ENCODE results near the gene SELENON.

The SELENON gene

DNA sequence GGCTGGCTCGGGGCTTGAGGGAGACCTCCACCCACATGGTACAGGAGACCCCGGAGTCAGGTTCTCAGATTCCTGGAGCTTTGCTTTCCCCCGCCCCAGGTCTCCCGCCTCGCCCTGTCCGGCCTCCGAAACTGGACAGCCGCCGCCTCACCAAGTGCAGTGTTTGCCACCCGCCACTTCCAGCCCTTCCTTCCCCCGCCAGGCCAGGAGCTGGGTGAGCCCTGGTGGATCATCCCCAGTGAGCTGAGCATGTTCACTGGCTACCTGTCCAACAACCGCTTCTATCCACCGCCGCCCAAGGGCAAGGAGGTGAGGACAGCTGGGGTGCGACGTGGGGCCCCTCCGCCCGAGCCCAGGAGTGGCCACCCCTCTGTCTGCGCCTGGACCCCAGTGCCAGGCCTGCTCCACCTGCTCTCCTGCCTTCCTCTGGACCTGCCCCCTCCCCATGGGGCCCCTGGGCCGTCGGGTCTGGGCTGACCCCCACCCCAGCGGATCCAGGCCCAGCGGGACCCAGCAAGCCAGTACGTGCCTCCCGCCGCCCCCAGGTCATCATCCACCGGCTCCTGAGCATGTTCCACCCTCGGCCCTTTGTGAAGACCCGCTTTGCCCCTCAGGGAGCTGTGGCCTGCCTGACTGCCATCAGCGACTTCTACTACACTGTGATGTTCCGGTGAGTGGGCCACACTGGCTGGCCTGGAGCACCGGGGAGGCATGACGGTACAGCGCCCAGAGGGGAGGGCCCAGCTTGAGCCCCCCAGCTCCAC, 8.7 kb downstream of the SELENON start:
- DNase-seq (ENCODE audit: low read depth), result no peak
- H3K4me3 ChIP-seq (ENCODE audit: low read depth, low read length), result peak overlapping the region; percentile 53
- TF ChIP-seq, protein P1, sequence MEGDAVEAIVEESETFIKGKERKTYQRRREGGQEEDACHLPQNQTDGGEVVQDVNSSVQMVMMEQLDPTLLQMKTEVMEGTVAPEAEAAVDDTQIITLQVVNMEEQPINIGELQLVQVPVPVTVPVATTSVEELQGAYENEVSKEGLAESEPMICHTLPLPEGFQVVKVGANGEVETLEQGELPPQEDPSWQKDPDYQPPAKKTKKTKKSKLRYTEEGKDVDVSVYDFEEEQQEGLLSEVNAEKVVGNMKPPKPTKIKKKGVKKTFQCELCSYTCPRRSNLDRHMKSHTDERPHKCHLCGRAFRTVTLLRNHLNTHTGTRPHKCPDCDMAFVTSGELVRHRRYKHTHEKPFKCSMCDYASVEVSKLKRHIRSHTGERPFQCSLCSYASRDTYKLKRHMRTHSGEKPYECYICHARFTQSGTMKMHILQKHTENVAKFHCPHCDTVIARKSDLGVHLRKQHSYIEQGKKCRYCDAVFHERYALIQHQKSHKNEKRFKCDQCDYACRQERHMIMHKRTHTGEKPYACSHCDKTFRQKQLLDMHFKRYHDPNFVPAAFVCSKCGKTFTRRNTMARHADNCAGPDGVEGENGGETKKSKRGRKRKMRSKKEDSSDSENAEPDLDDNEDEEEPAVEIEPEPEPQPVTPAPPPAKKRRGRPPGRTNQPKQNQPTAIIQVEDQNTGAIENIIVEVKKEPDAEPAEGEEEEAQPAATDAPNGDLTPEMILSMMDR (IDR thresholded peaks at IDR 0.05; ENCODE audit: low read depth, low read length), result no peak
- TF ChIP-seq, protein P2, sequence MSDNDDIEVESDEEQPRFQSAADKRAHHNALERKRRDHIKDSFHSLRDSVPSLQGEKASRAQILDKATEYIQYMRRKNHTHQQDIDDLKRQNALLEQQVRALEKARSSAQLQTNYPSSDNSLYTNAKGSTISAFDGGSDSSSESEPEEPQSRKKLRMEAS (IDR thresholded peaks at IDR 0.05; ENCODE audit: low read depth, low read length), result no peak
- no peak for TF ChIP-seq MYC (IDR thresholded peaks at IDR 0.05; ENCODE audit: low read depth, low read length)
- TF ChIP-seq POLR2A (IDR thresholded peaks at IDR 0.05; ENCODE audit: extremely low read depth, insufficient read length), result no peak

DNA sequence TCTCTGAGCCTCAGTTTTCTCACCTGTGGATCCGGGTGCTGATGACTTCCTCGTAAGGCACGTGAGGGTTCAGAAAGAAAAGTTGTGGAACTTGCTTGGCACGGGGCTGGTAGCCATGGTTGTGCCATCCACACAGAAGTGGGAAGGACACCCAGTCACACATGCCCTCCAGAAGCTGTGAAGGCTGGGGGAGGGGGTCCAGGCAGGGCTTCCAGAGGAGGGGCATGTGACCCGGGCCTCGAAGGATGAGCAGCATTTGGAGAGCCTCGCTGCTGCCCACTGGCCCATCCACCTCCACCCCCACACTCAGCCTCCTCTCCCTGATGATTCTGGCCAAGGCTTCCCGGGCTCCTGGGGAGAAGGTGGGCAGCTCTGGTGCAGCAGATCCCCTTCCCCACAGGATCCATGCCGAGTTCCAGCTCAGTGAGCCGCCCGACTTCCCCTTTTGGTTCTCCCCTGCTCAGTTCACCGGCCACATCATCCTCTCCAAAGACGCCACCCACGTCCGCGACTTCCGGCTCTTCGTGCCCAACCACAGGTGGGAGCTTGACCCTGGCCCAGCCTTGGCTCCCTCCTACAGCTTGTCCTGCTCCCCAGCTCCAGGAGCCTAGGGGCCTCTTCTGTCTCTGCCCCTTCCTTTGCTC, 9.4 kb downstream of the SELENON start:
- peak overlapping the region; percentile 53 for H3K4me3 ChIP-seq (ENCODE audit: low read depth, low read length)
- peak; percentile 95 for DNase-seq (ENCODE audit: low read depth)

DNA sequence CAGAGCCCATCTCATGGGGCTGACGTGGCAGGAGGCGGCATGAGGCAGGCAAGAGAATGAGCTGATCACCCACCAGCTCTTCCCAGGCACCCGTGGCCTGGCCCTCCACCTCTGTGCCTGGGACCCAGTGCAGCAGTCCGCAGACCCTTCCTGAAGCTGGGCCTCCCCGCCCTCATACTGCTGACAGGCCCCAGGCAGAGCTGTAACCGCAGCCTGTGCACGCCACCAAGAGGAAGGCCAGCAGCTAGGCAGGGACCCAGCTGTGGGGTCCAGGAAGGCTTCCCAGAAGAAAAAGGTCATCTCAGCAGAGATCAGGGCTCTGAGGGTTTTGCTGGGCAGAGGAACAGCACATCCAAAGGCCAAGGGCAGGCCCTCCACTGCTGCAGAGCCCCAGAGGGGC, 9.9 kb downstream of the SELENON start:
- H3K4me3 ChIP-seq (ENCODE audit: low read depth, low read length), result peak overlapping the region; percentile 53
- no peak for TF ChIP-seq POLR2A (IDR thresholded peaks at IDR 0.05; ENCODE audit: extremely low read depth, insufficient read length)
- TF ChIP-seq, protein P1 (IDR thresholded peaks at IDR 0.05; ENCODE audit: low read depth, low read length), result peak; percentile 36
- DNase-seq (ENCODE audit: low read depth), result peak; percentile 90

More for the DNA sequence above, 9.4 kb downstream of the SELENON start:
- TF ChIP-seq, protein P1 (IDR thresholded peaks at IDR 0.05; ENCODE audit: low read depth, low read length), result no peak
- TF ChIP-seq, protein P2 (IDR thresholded peaks at IDR 0.05; ENCODE audit: low read depth, low read length), result no peak
- TF ChIP-seq MYC (IDR thresholded peaks at IDR 0.05; ENCODE audit: low read depth, low read length), result no peak
- no peak for TF ChIP-seq POLR2A (IDR thresholded peaks at IDR 0.05; ENCODE audit: extremely low read depth, insufficient read length)

DNA sequence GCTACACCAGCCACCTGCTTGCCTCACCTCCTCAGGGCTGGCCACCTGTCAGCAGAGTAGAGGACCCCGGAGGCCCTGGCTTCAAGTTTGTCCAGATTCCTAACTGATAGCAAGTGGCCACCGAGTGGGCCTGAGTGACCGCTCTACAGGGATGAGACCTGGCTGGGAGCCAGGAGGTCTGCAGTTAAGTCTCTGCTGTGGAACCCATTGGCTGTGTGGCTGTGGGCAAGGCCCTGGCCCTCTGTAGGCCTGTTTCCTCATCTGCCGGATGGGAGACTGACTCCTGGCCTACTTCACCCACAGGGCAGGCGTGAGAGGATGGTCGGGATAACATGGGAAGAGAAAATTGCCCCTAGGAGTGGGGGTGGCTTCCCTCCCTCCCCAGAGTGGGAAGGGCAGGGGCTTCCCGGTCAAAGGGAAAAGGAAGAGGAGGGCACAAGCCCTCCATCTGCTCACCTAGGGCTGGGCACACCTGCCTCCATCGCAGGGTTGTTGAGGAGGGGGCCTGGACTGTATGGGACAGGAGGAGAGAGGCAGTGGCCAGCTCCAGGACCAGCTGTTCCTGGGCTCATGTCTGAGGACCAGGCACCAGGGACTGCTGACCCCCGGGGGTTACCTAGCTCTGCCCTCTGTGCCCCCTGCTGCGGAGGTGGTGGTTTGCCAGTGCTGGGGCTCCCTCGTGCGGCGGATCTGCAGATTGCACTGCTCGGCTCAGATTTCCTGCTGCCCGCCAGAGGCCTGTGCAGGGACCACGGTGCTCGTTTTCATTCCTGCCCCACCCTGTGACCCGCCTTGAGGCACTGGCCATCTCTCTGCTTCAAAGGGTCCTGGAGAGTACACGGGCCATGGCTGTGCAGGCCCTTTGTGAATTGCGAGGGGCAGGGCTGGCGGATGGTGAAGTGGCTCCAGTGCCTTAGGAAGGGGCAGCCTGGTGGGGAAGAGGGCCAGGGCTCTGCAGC, 10.6 kb downstream of the SELENON start:
- DNase-seq (ENCODE audit: low read depth), result peak; percentile 77
- TF ChIP-seq, protein P1 (IDR thresholded peaks at IDR 0.05; ENCODE audit: low read depth, low read length), result peak; percentile 84
- TF ChIP-seq POLR2A (IDR thresholded peaks at IDR 0.05; ENCODE audit: extremely low read depth, insufficient read length) (no peak), MYC (IDR thresholded peaks at IDR 0.05; ENCODE audit: low read depth, low read length) (no peak)
- TF ChIP-seq, protein P2 (IDR thresholded peaks at IDR 0.05; ENCODE audit: low read depth, low read length), result no peak
- peak overlapping the region; percentile 21 for H3K4me3 ChIP-seq (ENCODE audit: low read depth, low read length)

DNA sequence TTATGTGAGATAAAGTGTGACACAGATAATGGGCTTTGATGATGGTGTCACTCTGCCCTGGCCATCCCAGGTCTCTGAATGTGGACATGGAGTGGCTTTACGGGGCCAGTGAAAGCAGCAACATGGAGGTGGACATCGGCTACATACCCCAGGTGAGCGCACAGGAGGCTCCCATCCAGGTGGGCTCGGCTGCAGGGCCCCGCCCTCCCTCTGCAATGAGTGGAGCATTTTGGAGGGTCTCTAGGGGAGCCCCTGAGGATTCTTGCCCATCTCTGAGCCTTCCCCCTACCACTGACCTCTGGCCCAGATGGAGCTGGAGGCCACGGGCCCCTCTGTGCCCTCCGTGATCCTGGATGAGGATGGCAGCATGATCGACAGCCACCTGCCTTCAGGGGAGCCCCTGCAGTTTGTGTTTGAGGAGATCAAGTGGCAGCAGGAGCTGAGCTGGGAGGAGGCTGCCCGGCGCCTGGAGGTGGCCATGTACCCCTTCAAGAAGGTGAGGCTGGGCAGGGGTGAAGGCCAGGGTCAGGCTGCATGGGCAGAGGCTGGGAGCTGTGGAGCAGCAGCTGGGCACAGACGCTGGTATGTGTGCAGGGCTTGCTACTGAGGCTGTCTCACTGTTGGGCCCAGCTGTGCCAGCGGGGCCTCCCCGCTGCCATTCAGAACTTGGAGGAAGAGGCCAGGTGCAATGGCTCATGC, 11.5 kb downstream of the SELENON start:
- TF ChIP-seq MYC (IDR thresholded peaks at IDR 0.05; ENCODE audit: low read depth, low read length) (no peak), POLR2A (IDR thresholded peaks at IDR 0.05; ENCODE audit: extremely low read depth, insufficient read length) (no peak)
- TF ChIP-seq, protein P1 (IDR thresholded peaks at IDR 0.05; ENCODE audit: low read depth, low read length), result no peak
- TF ChIP-seq, protein P2 (IDR thresholded peaks at IDR 0.05; ENCODE audit: low read depth, low read length), result no peak
- DNase-seq (ENCODE audit: low read depth), result no peak
- H3K4me3 ChIP-seq (ENCODE audit: low read depth, low read length), result no peak overlapping the region

All from NB4 (cell line).